NCI-H526 treated with DMSO at 0.1 percent for 48 hours (cell line): ENCODE data around the gene CWC15.
"Not testable (repeated sequence)": the region's sequence is repeated elsewhere in the genome, so short reads cannot be mapped to it uniquely, and the experiment has no call there.

Experiments used
- DNase-seq: peaks from one replicate; lab custom pipeline; 2025; lab: John Stamatoyannopoulos, UW

Gene CWC15

GRCh38 chr11:94973099-94973968 lies at the start of gene CWC15, which contains the start of gene KDM4D:
Gene CWC15, minus strand, starts transcription at chr11:94973556. Its CDS starts 1,371 bp downstream, at chr11:94972185.
Gene KDM4D, plus strand, starts transcription at chr11:94973709. Its CDS starts 23,664 bp downstream, at chr11:94997373.
- peak; percentile 93 for DNase-seq

GRCh38 chr11:95021468-95021867 lies 48.1 kb upstream of the CWC15 start:
- not testable (repeated sequence) for DNase-seq

GRCh38 chr11:95016139-95016538 lies 42.8 kb upstream of the CWC15 start:
- no peak for DNase-seq

GRCh38 chr11:95014184-95014821 lies 40.9 kb upstream of the CWC15 start:
- no peak for DNase-seq

- DNase-seq = no peak
Measured at GRCh38 chr11:95011376-95011775, 38.0 kb upstream of the CWC15 start.

- no peak for DNase-seq
Measured at GRCh38 chr11:95005642-95006041, 32.3 kb upstream of the CWC15 start.

- no peak for DNase-seq
Measured at GRCh38 chr11:95003716-95004115, 30.4 kb upstream of the CWC15 start.

- no peak for DNase-seq
Measured at GRCh38 chr11:94998285-94998684, 24.9 kb upstream of the CWC15 start.

- DNase-seq = no peak
Measured at GRCh38 chr11:94997437-94997836, 24.1 kb upstream of the CWC15 start.

- no peak for DNase-seq
Measured at GRCh38 chr11:94993400-94993943, 20.1 kb upstream of the CWC15 start.

GRCh38 chr11:94988748-94989147 lies 15.4 kb upstream of the CWC15 start:
- no peak for DNase-seq

GRCh38 chr11:94987378-94987777 lies 14.0 kb upstream of the CWC15 start:
- DNase-seq = no peak

GRCh38 chr11:94975599-94975998 lies 2.2 kb upstream of the CWC15 start:
- no peak for DNase-seq

- no peak for DNase-seq
Measured at GRCh38 chr11:94974178-94974577, 822 bp upstream of the CWC15 start.

GRCh38 chr11:94972700-94973098 lies 657 bp downstream of the CWC15 start:
- DNase-seq = no peak

- DNase-seq = no peak
Measured at GRCh38 chr11:94968334-94968958, 4.9 kb downstream of the CWC15 start.

GRCh38 chr11:94964934-94965333 lies 8.4 kb downstream of the CWC15 start:
- no peak for DNase-seq

- no peak for DNase-seq
Measured at GRCh38 chr11:94961255-94961654, 12.1 kb downstream of the CWC15 start.

GRCh38 chr11:94960488-94960887 lies 12.9 kb downstream of the CWC15 start:
- DNase-seq = no peak

- no peak for DNase-seq
Measured at GRCh38 chr11:94959179-94959578, 14.2 kb downstream of the CWC15 start.

- no peak for DNase-seq
Measured at GRCh38 chr11:94958121-94958696, 15.1 kb downstream of the CWC15 start.

GRCh38 chr11:94956963-94957362 lies 16.4 kb downstream of the CWC15 start:
- no peak for DNase-seq
